ENCODE results near the gene CCK.
"Not testable (repeated sequence)": the region's sequence is repeated elsewhere in the genome, so short reads cannot be mapped to it uniquely, and the experiment has no call there.

Gene CCK

DNA sequence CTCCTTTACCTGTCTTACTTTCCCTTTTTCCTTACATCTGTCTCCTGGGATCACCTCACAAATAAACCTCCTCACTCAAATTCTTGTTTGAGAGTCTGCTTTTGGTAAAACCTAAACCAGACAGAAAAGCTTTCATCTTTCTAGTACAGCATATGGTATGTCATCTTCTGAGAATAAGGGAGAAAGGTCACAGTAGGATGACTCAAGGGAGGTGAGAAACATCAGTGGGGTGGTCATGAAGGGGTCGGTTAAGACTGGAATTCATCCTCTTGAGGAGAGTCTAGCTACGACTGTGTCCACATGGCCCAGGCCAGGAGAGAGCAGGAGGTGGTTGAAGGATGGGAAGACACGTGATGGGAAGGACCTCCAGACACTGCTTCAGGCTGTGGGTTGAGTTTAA is 34.8 kb upstream of the CCK start:
- H3K4me3 ChIP-seq (ENCODE audit: low read depth, low read length), result no peak overlapping the region
- no peak for DNase-seq (ENCODE audit: low read depth)

DNA sequence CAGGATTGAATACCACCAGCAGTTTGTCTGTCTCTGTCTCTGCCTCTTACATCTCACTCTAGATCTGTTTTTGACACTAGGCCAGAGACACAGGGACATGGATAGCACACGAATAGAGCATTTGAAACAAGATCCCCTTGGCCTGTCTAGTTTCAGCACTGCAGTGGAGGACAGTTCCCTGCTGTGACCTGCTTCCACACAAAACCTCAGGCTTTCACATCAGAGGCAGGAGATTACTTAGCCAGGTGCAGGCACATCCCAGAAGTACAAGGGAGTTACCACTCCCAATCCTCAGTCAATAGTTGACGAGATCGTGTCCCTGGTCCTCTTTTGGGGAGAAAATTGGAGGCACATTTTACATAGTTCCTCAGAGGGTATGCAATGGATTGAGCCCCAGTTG is 34.0 kb upstream of the CCK start:
- DNase-seq (ENCODE audit: low read depth), result peak; percentile 30
- TF ChIP-seq, protein P1, sequence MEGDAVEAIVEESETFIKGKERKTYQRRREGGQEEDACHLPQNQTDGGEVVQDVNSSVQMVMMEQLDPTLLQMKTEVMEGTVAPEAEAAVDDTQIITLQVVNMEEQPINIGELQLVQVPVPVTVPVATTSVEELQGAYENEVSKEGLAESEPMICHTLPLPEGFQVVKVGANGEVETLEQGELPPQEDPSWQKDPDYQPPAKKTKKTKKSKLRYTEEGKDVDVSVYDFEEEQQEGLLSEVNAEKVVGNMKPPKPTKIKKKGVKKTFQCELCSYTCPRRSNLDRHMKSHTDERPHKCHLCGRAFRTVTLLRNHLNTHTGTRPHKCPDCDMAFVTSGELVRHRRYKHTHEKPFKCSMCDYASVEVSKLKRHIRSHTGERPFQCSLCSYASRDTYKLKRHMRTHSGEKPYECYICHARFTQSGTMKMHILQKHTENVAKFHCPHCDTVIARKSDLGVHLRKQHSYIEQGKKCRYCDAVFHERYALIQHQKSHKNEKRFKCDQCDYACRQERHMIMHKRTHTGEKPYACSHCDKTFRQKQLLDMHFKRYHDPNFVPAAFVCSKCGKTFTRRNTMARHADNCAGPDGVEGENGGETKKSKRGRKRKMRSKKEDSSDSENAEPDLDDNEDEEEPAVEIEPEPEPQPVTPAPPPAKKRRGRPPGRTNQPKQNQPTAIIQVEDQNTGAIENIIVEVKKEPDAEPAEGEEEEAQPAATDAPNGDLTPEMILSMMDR (IDR thresholded peaks at IDR 0.05; ENCODE audit: control insufficient read depth, extremely low read depth, insufficient read depth), result no peak

More for the DNA sequence above, 34.8 kb upstream of the CCK start:
- TF ChIP-seq, protein P1 (IDR thresholded peaks at IDR 0.05; ENCODE audit: control insufficient read depth, extremely low read depth, insufficient read depth), result no peak

DNA sequence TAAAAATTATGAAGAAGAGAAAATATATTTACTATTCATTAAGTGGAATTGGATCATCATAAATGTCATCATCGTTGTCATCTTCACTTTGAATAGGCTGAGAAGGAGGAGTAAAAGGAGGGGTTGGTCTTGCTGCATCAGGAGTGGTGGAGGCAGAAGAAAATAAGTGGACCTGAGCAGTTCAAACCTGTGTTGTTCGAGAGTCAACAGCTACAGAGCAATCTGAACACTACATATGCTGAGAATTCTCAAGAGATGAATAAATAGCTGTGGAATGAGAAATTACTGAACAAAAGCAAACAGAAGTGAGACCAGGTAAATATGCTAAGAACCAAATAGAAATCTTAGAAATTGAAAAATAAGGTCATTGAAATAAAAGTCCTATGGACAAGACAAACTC is 32.3 kb upstream of the CCK start:
- TF ChIP-seq, protein P1 (IDR thresholded peaks at IDR 0.05; ENCODE audit: control insufficient read depth, extremely low read depth, insufficient read depth), result no peak
- no peak for DNase-seq (ENCODE audit: low read depth)
- H3K4me3 ChIP-seq (ENCODE audit: low read depth, low read length), result no peak overlapping the region

More for the DNA sequence above, 34.0 kb upstream of the CCK start:
- H3K4me3 ChIP-seq (ENCODE audit: low read depth, low read length), result no peak overlapping the region

DNA sequence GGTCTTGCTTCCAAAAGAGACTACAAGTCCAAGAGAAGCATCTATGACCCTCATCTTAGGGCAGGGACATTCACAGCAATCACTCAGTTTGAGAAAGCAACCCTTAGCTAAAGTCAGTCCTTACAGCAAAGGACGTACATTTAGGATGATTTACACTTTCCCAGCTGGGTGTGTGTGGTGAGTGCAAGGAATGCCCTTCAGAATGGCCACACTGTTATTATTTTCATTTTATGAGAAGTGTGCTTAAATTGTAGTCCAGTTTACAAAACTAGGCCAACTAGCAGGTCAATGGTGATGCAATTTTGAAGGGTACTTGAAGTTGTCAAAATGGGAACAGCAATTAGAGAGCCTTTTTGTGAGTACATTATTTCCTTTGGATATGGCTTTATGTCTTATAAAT is 26.0 kb upstream of the CCK start:
- TF ChIP-seq, protein P1 (IDR thresholded peaks at IDR 0.05; ENCODE audit: control insufficient read depth, extremely low read depth, insufficient read depth), result no peak
- H3K4me3 ChIP-seq (ENCODE audit: low read depth, low read length), result no peak overlapping the region
- no peak for DNase-seq (ENCODE audit: low read depth)

DNA sequence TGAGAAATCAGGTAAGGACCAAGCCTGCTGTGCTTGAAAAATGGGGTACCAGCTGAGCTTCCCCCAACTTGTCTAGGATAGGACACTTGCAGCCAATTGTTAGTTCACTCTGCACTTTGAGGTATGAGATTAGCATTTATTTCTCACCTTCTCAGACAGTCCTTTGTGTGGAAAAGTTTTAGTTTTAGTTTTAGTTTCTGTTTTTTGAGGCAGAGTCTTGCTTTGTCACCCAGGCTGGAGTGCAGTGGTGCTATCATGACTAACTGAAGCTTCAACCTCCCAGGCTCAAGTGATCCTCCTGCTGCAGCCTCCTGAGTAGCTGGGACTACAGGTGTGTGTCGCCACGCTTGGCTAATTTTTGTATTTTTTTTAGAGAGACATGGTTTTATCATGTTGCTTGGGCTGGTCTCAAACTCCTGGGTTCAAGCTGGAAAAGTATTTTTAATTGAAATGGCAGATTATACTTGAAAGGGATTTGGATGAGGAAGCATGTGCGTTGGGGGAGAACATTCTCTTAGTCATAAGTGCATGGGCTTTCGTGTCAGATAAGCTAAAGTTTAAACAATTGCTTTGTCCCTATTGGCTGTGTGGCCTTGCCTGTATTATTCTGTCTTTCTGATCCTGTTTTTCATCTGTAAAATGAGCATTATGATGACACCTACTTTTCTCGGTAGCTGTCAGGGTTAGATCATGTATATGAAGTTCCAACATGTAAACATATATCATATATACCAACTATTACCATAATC is 25.2 kb upstream of the CCK start:
- TF ChIP-seq, protein P1 (IDR thresholded peaks at IDR 0.05; ENCODE audit: control insufficient read depth, extremely low read depth, insufficient read depth), result no peak
- DNase-seq (ENCODE audit: low read depth), result no peak
- H3K4me3 ChIP-seq (ENCODE audit: low read depth, low read length), result no peak overlapping the region

DNA sequence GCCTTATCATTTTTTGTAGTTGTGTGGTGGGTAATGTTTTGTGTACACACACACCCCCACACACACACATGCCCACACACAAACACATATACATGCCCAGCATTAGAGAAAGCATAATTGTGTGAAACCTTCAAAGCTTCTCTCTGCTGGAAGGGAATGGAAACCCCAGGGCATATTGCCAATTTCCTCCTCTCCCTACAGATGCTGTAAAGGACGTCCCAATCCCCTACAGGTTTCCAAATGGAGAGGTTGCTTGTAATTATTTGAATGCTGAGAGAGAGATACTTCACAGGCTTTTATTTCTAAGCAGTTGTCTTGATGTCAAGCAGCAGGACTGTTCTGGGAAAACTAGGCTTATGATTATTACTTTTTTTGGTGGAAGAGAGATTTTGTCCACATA is 23.0 kb upstream of the CCK start:
- TF ChIP-seq, protein P1 (IDR thresholded peaks at IDR 0.05; ENCODE audit: control insufficient read depth, extremely low read depth, insufficient read depth), result no peak
- no peak for DNase-seq (ENCODE audit: low read depth)
- H3K4me3 ChIP-seq (ENCODE audit: low read depth, low read length), result no peak overlapping the region

DNA sequence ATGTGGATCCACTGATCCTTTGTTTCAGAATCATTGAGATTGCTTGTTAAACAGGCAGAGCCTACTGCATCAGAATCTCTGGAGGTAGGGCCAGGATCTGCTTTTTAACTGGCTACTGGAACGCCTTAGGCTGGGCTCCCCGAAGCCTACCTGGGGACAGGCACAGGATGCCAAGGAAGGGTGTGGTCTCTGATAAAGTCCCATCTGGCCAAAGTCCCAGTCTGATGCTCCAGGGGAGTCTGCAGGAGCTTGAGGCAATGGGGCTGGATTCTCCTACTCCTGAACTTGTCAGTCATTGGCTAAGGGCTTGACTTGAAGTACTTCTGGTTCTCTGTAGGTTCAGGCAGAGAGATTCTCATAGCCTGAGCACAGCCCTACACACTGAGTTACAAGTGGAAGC is 22.4 kb upstream of the CCK start:
- DNase-seq (ENCODE audit: low read depth), result no peak
- H3K4me3 ChIP-seq (ENCODE audit: low read depth, low read length), result no peak overlapping the region
- TF ChIP-seq, protein P1 (IDR thresholded peaks at IDR 0.05; ENCODE audit: control insufficient read depth, extremely low read depth, insufficient read depth), result no peak

DNA sequence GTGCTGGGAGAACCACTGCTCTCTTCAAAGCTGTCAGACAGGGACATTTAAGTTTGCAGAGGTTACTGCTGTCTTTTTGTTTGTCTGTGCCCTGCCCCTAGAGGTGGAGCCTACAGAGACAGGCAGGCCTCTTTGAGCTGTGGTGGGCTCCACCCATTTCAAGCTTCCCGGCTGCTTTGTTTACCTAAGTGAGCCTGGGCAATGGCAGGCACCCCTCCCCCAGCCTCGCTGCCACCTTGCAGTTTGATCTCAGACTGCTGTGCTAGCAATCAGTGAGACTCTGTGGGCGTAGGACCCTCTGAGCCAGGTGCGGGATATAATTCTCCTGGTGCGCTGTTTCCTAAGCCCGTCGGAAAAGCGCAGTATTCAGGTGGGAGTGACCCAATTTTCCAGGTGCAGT is 21.4 kb upstream of the CCK start:
- not testable (repeated sequence) for H3K4me3 ChIP-seq (ENCODE audit: low read depth, low read length); DNase-seq (ENCODE audit: low read depth)
